K562 (cell line): ENCODE results near the gene IKZF4. TPM values are rescaled to one million over a fixed set of nuclear protein-coding genes. Genes with fewer than 3 reads are reported as not detected.
A peak's percentile ranks its signal among the peaks of the same experiment; 100 is the strongest.

ENCODE experiments used
- BCLAF1 ChIP-seq, 2 experiments: fragments of 450-650 bp in 1 of 2; IDR thresholded peaks; 2 replicates each; pipeline ENCODE4 v1.6.1; 2011 to 2017; ENCODE audit warnings: low read depth in 2 of 2, antibody characterized with exemption in 1 of 2, borderline replicate concordance in 1 of 2, low read length in 1 of 2, mild to moderate bottlenecking in 1 of 2, mixed read lengths in 1 of 2; ENCODE audit not compliant: control insufficient read depth in 1 of 2
- CAMTA2 ChIP-seq: fragments of 250-450 bp; sonication (Bioruptor Pico); conservative IDR thresholded peaks from 2 replicates; pipeline ENCODE4 v1.5.1; 2022
- CHD2 ChIP-seq: IDR thresholded peaks from 2 replicates; pipeline ENCODE4 v1.6.1; 2011; ENCODE audit warnings: low read depth, low read length
- HSF4 ChIP-seq: fragments of 250-450 bp; sonication (Bioruptor Pico); IDR thresholded peaks from 2 replicates; pipeline ENCODE4 v2.1.2; 2022; ENCODE audit warnings: mild to moderate bottlenecking, moderate library complexity, borderline replicate concordance
- MCM5 ChIP-seq: fragments of 450-650 bp; IDR thresholded peaks from 2 replicates; pipeline ENCODE4 v1.6.1; 2016; ENCODE audit warnings: low read depth
- NCOA2 ChIP-seq, 2 experiments: fragments of 450-650 bp; IDR thresholded peaks; 2 replicates each; pipeline ENCODE4 v1.6.1; 2018; ENCODE audit warnings: mild to moderate bottlenecking in 2 of 2, moderate library complexity in 1 of 2; ENCODE audit not compliant: partially characterized antibody in 2 of 2
- PHF20 ChIP-seq: fragments of 450-650 bp; IDR thresholded peaks from 2 replicates; pipeline ENCODE4 v1.6.1; 2018; ENCODE audit not compliant: partially characterized antibody
- PRDM10 ChIP-seq: fragments of 450-650 bp; IDR thresholded peaks from 2 replicates; pipeline ENCODE4 v1.6.1; 2018; ENCODE audit not compliant: partially characterized antibody
- RHOXF2B ChIP-seq: fragments of 250-450 bp; sonication (Bioruptor Pico); conservative IDR thresholded peaks from 2 replicates; pipeline ENCODE4 v1.5.1; 2021
- SMAD1 ChIP-seq: fragments of 150-350 bp; IDR thresholded peaks from 2 replicates; pipeline ENCODE4 v1.6.1; 2014; ENCODE audit warnings: low read length, low read depth; ENCODE audit not compliant: partially characterized antibody
- STAG1 ChIP-seq: sonication (generic); formaldehyde crosslinking; IDR thresholded peaks from 2 replicates; pipeline ENCODE4 v1.5.0; 2020; ENCODE audit warnings: missing genetic modification reagents, borderline replicate concordance
- TARDBP ChIP-seq: fragments of 450-650 bp; IDR thresholded peaks from 2 replicates; pipeline ENCODE4 v1.6.1; 2016
- TEAD4 ChIP-seq, 2 experiments: sonication (generic) in 1 of 2; formaldehyde crosslinking in 1 of 2; IDR thresholded peaks; 2 replicates each; pipeline versions ENCODE4 v1.6.1 to v1.8.0; 2012 to 2022; ENCODE audit warnings: borderline replicate concordance in 1 of 2, inconsistent platforms in 1 of 2, low read length in 1 of 2, mild to moderate bottlenecking in 1 of 2, missing genetic modification reagents in 1 of 2
- WHSC1 ChIP-seq: IDR thresholded peaks from one replicate; pipeline ENCODE4 v1.6.1; 2012; ENCODE audit warnings: low read length, control low read depth, inconsistent platforms
- ZBTB2 ChIP-seq: fragments of 450-650 bp; IDR thresholded peaks from 2 replicates; pipeline ENCODE4 v1.6.1; 2016; ENCODE audit warnings: antibody characterized with exemption
- ZEB2 ChIP-seq: fragments of 450-650 bp; IDR thresholded peaks from 2 replicates; pipeline ENCODE4 v1.6.1; 2016
- ZKSCAN8 ChIP-seq: fragments of 200-800 bp; sonication (Bioruptor generic); IDR thresholded peaks from 2 replicates; pipeline ENCODE4 v1.6.1; 2016; ENCODE audit warnings: missing genetic modification characterization, missing compliant biosample characterization
- ZNF124 ChIP-seq: sonication (generic); formaldehyde crosslinking; IDR thresholded peaks from 2 replicates; pipeline ENCODE4 v1.8.1; 2022; ENCODE audit warnings: missing genetic modification reagents
- ZNF140 ChIP-seq: fragments of 250-450 bp; sonication (Bioruptor Pico); IDR thresholded peaks from 2 replicates; pipeline ENCODE4 v1.8.0; 2021; ENCODE audit warnings: moderate library complexity, mild to moderate bottlenecking, inconsistent platforms
- ZNF184 ChIP-seq: sonication (generic); formaldehyde crosslinking; IDR thresholded peaks from 2 replicates; pipeline ENCODE4 v1.5.0; 2020; ENCODE audit warnings: missing genetic modification reagents
- ZNF766 ChIP-seq: fragments of 200-800 bp; sonication (Bioruptor generic); conservative IDR thresholded peaks from 2 replicates; pipeline ENCODE4 v1.6.1; 2016; ENCODE audit warnings: missing genetic modification characterization, missing compliant biosample characterization
- polyA plus RNA-seq, 8 experiments: library from polyadenylated mRNA; depleted of rRNA in 4 of 8; stranded (reverse) in 5 of 8; unstranded in 3 of 8; fragments of >200 nt; fragmentation: Nextera tagmentation in 2 of 8; fragmentation: Illumina TruSeq in 1 of 8; extraction: Ambion mirVana in 2 of 8; extraction: Trizol in 1 of 8; gene quantifications; 2 replicates each; pipeline versions ENCODE4 v1.2.1 to v1.2.3, GENCODE V29; 2011 to 2014; ENCODE audit warnings: inconsistent platforms in 1 of 8, missing spikeins in 1 of 8
- total RNA-seq, 7 experiments: library from RNA; depleted of rRNA in 6 of 7; stranded (reverse); fragments of >200 nt in 6 of 7; fragmentation: Illumina TruSeq in 2 of 7; extraction: Trizol in 2 of 7; gene quantifications; 2 replicates each; pipeline versions ENCODE4 v1.2.1 to v1.2.3, GENCODE V29; 2011 to 2021; ENCODE audit warnings: low replicate concordance in 1 of 7

The IKZF4 gene
- total and polyA plus RNA-seq, 9 of the 15 experiments (the other 6 are each of a cell fraction or from before 2014, with no cell fraction given): 1.9 to 16.3 (median 3.6) TPM

- TF ChIP-seq ZNF766 (CRISPR knock-in tag) (no peak), CHD2 (peak; percentile 30; the same call in 1 of the 2 replicates), PHF20 (no peak), TARDBP (no peak), ZKSCAN8 (CRISPR knock-in tag) (no peak), STAG1 (CRISPR knock-in tag) (no peak), NCOA2 (IDR thresholded peaks at IDR 0.05; ENCODE audit: partially characterized antibody in 2 of 2) (no peak), ZNF140 (no peak), HSF4 (CRISPR knock-in tag) (no peak), SMAD1 (no peak), ZNF184 (CRISPR knock-in tag) (no peak), ZNF124 (no peak), RHOXF2B (CRISPR knock-in tag) (0 out of 2 replicates have a peak, but pooled peaks have one; percentile 59), ZEB2 (no peak), ZBTB2 (no peak), TEAD4 (IDR thresholded peaks at IDR 0.05; ENCODE audit: low read length) (no peak; the same call in 1 of the 2 replicates), TEAD4 (CRISPR knock-in tag; IDR thresholded peaks at IDR 0.05; ENCODE audit: borderline replicate concordance) (no peak), WHSC1 (no peak), BCLAF1 (IDR thresholded peaks at IDR 0.05; ENCODE audit: borderline replicate concordance in 1 of 2, control insufficient read depth in 1 of 2, low read depth in 2 of 2, low read length in 1 of 2) (no peak), PRDM10 (peak; percentile 7), CAMTA2 (CRISPR knock-in tag) (0 out of 2 replicates have a peak, but pooled peaks have one; percentile 35), MCM5 (no peak)
These were observed 23.9 kb upstream of the IKZF4 start, which contains the start of gene SUOX (continued) for GRCh38 chr12:55996715-55997534.
